NCI-H526 (cell line): ENCODE data around the gene SMG6.
"Not testable (repeated sequence)": the region's sequence is repeated elsewhere in the genome, so short reads cannot be mapped to it uniquely, and the experiment has no call there.

ENCODE experiments used
- DNase-seq, 2 experiments: peaks; one replicate each; lab custom pipeline; 2025; lab: John Stamatoyannopoulos, UW

The SMG6 gene

DNA sequence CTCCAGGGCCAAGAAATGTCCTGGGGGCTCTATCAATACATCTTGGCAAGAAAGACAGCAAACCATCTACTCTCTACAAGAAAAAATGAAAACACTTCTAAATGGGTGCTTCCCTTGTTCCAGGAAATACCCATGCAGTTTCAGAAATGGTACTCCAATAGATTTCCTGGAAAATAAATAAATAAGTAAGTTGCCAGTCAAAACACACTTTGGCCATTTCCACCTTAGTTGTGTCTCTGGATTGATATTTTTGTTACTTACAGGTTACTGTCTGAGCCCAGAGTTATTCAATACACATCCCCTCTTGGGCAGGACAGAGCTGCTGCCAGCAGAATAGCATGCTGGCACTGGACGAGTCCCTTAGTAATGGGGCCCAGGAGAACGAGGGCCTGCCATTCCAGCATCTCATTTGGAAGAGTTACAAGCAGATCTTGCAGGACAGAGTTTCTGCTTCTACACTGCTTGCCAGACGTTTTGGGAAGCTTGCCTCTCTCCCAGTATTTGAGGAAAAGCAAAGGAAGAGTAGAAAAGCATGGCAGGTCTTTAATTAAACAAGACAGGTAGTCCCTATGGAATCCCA, 100.5 kb downstream of the SMG6 start:
- no peak for DNase-seq

DNA sequence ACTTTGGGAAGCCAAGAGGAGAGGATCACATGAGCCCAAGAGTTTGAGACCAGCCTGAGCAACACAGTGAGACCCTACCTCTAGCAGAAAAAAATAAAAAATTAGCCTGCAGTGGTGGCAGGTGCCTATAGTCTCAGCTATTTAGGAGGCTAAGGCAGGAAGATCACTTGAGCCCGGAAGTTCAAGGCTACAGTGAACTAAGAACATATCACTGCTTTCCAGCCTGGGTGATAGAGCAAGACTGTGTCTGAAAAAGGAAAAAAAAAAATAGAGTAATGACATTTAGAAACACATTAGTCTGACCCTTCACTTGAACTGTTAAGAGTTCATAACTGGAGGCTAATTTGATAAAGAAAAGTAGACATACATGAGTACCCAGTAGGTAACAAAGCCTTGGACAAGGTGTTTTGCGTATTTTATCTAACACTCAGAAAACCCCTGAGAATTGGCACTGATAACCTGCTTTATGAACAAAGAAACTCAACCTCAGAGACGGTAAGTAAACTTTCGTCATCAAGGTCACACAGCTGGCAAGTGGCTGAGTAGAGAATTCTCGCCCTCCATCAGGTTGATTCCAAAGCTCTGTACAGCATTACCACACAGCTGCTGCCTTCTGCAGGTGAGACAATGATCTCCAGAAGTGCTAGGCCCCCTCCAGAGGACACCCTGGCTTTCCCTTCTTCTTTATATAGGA, 101.1 kb downstream of the SMG6 start:
- DNase-seq, result no peak

DNA sequence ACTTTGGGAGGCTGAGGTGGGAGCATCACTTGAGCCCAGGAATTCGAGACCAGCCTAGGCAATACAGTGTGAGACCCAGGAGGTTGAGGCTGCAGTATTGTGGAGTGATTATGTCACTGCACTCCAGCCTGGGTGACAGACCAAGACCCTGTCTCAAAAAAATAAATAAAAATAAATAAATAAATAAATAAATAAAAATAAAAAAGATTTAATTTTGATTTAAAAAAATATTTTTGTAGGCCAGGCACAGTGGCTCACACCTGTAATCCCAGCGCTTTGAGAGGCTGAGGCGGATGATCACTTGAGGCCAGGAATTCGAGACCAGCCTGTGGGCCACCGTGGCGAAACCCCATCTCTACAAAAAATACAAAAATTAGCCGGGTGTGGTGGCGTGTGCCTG, 104.2 kb downstream of the SMG6 start:
- not testable (repeated sequence) for DNase-seq

DNA sequence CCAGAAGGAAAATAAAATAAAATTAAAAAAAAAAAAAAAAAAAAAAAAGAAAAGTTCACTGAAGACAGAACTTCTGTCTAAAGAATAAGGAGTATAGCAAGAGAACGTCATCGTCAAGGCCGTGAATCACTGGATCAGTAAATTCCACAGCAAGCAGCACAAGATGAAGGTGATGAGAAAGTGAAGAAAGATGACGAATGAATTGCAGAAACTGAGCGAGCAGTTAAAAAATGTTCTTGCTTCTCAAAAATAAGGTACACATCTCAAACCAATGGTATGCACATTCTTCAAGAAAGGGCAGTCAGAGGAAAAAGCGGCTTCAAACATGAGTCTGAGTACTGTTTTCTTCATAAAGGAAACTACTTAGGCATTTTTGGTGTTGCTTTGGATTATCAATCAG, 104.7 kb downstream of the SMG6 start:
- no peak for DNase-seq

DNA sequence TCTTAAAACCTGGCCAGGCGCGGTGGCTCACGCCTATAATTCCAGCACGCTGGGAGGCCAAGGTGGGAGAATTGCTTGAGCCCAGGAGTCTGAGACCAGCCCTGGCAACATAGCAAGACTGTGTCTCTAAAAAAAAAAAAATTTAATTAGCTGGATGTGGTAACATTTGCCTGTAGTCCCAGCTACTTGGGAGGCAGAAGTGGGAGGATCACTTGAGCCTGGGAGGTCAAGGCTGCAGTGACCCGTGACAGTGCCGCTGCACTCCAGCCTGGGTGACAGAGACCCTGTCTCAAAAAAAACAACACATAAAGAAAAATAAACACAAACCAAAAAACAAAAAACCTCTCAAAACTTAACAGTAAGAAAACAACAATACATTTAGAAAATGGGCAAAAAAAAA, 106.3 kb downstream of the SMG6 start:
- DNase-seq, result no peak

DNA sequence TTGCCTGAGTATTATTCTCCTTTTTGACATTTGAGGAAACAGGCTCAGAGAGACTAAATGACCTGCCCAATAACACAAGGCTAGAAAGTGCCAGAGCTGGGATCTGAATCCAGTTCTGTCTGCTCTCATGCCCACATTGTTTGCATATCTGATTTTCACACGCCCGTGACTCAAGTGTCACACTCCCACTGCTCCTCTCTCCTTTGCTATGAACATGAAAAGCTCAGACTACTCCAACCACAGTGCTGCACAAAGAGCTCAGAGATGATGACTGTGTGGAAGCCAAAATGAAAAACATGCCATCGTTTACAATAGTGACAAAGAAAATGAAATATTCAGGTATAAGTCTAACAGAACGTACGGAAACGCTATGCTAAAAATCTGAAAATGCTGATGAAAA, 107.9 kb downstream of the SMG6 start:
- peak; percentile 5 to 50 for DNase-seq

DNA sequence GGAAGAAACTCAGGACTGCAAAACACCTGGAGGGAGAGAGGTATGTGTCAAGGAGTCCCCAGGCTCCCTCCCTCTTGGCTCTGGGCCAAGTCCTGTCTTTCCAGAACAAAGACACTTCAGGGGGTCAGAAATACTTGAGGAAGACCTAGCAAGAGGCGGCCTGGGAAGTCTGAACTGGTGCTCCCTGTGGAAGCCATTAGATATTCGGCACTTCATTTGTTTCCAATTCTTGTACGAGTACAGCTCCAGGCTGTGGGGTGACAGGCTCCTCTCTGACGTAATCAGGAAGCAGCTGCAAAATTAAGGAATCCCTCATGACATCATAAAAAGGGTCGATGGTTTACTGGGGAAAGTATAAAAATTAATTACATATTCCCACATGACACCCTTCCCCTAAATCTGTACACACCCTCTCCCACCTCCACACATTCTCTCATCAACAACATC, 108.7 kb downstream of the SMG6 start:
- DNase-seq, result no peak

DNA sequence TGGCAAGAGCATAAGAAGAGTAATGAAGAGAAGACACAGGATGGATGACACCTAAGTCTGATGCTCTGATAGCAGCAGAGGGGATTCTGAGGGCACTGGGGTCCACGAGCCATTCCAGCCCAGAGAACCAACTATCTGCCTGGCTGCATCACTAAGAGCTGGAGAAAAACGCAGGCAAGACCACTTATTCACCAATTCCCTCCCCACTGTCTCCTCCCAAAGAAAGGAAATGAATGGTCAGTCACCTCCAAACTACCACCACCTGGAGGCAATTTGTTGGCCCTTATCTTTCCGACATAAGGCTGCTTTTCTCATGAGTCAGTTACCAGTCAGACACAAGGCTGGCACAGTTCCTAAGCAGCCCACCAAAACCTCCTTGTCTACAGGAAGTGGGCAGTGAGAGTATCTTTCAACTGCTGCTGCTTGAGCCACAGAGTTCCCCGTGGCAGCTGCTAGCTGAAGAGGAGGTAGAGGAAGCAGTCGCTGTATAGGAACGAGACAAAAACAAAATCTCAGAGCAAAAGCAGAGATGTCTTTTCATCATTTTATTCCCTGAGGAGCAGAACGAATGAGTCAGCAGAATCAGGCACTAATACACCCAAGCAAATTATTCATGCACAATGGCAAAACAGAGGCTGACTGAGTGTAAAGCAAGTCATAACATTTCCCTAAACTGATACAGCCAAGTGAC, 111.1 kb downstream of the SMG6 start:
- no peak for DNase-seq

DNA sequence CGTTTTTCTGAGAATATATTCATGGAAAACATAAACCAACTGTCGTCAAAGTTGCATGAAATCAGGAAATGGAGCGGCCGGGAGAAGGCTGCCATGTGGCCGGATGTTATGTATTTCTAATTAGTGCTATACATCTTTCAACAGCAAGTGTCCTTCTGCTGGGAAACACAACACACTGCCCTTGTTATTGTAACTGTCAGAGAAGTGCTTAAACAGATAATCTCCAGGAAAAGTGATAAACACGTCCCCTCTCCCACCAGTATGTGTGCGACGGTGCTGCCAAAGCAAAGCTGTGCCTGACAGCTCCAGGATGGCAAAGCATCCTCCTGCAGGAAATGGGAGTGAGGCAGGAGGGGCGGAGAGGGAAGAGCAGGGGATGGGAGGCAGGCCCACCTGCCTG, 111.8 kb downstream of the SMG6 start:
- no peak for DNase-seq

DNA sequence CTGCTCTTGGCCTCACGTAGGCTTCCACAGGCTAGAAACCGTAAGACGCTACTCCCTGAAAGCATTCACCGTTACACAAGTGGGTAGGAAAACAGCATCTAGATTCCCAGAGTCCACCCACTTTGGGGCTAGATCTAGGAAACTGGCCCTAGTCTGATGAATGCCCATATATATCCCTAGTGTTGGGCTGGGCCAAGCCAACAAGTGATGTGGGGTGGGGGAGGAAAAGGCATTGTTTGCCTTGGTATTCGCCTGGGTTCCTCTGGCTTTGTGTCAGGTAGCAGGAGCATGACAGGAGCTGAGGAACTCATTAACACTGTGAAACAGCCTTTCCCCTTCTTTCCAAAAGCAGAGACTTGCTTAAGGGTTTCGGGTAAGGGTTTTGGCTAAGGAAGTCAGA, 112.4 kb downstream of the SMG6 start:
- DNase-seq, result no peak

DNA sequence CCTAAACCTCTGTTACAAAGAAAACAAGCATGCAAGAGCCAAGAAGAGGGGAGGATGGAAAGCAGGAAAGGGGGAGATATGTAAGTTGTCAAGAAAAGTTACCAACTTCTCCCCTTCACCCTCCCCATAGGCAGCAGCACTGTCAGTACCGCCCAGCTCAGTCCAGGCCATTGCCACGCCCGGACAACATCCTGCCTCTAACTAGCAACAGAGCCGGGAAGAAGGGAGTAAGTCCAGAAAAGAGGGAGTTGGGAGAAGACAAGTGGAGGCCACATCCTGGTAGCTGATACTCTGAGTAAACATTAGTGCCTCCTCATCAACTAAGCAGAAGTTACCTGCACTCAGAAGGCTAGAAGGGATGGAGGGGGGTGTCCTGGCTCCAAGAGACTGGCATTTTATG, 113.6 kb downstream of the SMG6 start:
- DNase-seq, result no peak

DNA sequence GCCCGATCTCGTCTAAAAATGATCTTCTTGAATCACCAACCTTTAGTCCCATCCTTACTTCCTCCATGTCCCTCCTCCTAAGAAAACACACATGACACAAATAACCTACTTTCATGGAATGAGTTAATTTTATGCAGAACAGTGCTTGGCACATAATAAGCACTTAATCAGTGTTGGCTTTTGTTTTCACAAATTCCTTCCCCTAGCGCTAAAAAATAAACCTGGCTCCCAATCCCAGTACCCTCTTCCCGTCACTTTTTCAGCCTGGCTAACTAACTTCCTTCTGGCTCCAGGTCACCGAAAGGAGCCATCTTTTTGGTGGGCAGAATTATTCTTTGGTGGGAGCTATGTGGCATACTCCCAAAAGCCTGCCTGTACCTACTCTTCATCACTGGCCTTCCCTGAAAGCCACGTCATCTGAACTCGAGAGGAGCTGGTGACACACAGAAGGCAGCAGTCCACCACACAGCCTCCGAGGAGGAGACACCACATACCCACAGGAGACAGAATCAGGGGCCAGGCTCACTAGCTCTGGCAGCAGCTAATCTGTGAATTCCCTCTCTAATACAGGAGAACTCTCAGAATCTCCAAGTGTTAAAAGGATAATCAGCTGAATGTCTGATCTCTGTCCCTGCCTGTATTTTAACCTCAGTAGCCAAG, 114.5 kb downstream of the SMG6 start:
- no peak for DNase-seq

DNA sequence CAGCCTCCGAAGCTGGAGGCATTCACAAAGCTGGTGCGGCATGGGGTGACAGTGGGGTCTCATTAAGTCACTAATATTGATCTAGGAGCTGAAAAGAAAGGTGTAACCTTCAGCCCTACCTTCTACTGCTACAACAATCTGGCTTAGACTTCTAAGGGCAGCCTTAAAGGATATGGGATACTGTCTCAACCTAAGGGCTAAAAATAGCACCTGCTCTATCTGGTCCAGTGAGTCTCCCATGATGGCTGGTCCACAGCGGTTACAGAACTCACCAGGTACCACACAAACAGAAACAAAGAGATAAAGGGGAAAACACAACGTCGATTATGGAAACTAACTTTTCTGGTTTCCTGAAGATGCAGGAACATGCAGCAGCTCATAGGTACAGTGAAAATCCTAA, 115.8 kb downstream of the SMG6 start:
- DNase-seq, result no peak

DNA sequence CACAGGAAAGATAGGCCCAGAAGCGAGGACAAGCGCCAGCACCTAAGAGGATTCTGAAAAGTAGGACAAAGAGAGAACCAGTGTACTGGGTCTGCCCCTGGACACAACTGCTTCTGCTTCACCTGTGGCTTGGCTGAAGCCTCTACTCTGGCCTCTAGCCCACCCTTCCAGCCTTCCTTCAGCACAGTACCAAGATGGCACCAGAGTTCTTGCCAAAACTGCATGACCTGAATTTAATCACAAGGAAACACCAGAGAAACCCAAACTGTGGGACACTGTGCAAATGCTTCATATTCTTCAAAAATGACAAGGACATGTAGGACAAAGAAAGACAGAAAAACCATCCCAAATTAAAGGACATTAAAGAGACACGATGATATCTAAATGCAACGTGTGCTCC, 116.6 kb downstream of the SMG6 start:
- DNase-seq, result no peak

DNA sequence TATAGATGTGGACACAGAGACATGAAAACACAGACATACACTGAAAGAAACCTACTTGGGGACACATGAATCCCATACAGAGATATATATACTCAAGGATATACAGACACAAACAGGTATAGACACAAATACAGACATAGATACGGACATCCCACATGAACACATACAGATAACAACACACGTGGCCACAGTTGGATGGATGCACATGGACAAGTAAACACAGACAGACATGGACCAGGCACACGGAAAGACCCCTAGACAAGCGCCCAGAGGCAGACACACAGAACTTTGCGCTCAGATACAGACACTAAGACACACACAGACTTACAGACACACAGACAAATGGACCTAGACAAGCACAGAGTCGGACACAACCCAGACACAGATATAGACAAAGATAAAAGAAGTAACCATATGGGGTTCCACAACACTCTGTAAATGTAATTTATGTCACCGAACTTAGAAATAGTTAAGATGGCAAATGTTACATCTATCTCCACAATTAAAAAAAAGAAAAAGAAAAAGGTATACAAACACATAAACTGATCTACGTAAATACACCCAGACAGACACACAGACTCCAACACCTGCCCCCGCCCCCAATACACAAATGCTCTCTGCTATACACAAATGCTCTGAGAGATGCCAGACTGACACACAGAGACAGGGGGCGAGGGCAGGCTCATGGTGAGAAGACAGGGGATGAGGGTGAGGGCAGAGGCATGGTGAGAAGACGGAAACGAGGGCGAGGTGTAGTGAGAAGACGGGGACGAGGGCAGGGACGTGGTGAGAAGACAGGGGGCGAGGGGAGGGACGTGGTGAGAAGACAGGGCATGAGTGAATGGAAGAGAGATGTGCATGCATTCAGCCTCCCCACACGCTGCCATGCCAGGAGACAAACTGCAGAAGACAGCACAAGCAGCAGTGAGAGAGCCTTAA, 118.3 kb downstream of the SMG6 start:
- DNase-seq, result no peak

DNA sequence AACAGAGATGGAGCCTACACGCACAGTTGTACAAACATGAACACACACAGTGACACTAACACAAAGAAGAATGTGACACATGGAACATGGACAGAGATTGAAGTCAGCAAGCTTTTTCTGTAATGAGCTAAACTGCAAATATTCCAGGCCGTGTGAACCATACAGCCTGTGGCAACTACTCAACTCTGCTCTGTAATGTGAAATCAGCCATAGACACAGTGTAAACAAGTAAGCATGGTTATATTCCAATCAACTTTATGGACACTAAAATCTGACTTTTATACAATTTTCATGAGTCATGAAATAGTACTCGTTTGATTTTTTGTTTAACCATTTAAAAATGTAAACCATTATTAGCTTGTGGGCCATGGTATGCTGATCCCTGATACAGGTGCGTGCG, 120.2 kb downstream of the SMG6 start:
- no peak for DNase-seq

DNA sequence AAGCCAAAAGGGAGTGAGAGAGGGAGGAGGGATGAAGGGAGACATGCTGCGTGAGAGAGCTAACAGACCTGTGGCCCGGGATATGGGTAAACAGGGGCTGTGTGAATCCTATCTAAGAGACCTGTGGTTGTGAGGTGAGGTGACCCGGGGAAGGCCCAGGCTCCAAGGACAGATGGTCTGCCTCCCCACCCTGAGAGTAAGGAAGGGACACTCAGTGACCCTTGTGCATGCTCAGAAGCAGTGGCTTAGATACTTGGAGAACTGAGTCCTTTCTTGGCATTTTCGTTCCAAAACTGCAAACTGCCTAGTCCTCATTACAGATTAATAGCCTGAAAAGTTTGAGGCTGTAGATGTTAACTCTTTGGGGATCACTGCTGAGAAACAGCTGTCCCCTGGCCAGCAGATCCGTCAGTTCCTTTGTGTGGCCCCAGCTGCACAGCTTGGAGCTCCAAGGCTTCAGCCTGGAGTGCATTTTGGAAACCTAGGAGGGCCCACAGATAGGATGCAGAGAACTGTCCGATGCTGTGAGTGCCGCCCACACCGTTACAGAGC, 121.6 kb downstream of the SMG6 start:
- no peak for DNase-seq

DNA sequence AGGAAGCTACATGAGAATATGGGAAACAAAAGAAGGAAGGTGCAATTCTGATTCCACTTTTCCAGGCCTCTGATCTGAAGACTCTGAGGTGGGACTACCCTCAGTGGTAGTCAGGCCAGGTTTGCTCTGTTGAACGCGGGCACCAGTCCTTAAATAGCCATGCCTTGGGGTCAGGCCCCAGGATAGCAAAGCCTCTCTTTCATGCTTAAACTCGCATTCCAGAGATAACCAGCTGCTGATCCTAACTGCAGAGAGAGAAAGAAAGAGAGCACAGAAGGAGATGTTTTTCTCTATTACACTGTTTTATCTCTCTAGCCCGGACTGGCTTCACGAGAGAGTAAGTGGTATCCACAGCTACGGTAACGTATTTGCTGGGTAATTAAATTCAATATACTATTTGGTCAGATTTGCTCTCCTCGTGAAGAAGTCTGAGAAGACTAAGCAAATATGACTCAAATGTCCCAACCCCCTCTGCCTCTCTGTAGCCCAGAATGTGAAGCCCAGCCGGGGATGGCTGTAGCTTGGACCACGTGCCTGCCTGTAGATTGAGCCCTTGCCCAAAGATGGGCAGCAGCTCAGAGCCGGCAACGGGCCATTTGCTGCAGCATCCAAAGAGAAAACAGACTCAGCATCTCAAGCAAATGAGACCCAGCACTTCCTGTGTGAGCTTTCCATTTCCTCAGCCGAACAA, 122.2 kb downstream of the SMG6 start:
- DNase-seq, result no peak

DNA sequence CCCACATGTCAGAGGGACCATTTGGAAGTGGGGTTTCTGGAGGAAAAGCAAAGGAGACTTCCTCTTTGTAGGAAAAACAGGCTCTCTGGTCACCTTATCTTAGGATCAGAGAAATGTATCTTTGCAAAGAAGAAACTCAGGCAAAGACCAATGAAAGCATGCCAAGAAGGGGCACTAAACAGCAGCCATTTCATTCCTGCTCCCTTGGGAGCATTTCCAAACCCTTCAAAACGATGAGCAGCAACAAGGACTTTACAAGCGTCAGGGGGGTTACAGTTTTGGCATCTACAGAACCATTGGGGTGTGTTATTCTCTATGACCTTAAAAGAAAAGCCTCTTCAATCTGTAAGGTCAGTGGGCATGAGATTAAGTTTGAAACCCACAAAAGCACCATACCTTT, 122.8 kb downstream of the SMG6 start:
- DNase-seq, result no peak

DNA sequence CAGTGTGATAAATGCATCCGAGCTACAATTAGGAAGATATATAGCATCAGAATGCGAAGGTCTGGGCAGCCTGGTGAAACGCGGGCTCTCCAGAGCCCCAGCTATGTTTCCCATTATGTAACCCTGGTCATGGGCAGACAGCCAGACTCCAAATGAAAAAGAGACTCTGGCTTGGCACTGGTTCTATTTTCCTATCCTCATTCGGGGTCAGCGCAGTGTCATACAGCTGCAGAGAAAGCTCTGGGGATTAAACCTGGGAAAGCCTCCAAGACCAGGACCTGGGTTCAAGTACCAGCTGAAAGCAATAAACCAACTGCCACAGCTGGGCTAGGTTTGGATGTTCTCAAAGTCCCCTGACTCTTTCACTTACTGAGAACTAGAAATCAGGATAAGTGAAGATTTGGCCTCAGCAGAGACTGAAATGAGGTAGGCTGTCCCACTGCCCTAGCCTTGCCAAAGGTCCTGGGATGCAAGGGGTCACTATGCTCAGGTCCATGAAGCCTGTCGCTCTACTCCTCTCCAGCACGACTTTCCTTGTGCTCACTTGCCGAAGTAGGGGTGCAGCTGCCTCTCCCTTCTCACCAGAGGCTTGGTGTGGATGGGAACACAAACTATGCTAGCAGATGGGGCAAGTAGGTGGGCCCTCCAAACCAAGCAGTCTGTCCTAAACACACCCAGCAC, 123.8 kb downstream of the SMG6 start:
- DNase-seq, result no peak
